HepG2 (cell line): ENCODE data around the gene KIF13A. TPM values are rescaled to one million over a fixed set of nuclear protein-coding genes. Genes with fewer than 3 reads are reported as not detected.
"Not testable (repeated sequence)": the region's sequence is repeated elsewhere in the genome, so short reads cannot be mapped to it uniquely, and the experiment has no call there.

ENCODE experiments used
- ATAC-seq: fragments of 200-7000 bp; cut with Tn5 transposase; 3 replicates; pipeline ENCODE4 v1.9.1; 2020; ENCODE audit warnings: mild to moderate bottlenecking, moderate library complexity
- BruUV-seq: library from RNA; stranded (reverse); fragments of 400-500 nt; replicated peaks from 2 replicates; lab custom pipeline; 2021; lab: Mats Ljungman, UMichigan
- CTCF ChIA-PET: fragments of 300-600 bp; formaldehyde crosslinking; extraction: SDS; loops from one replicate; lab custom pipeline; 2021; ENCODE audit warnings: low total read pairs, inconsistent platforms, low intra/inter-chr PET ratio; lab: Yijun Ruan, JAX
- POLR2A ChIA-PET: fragments of 350-600 bp; sonication (Branson Sonifier 250); formaldehyde crosslinking; loops from one replicate; lab custom pipeline; 2020; ENCODE audit warnings: antibody characterized with exemption, inconsistent platforms; lab: Yijun Ruan, JAX
- DNase-seq: peaks from one replicate; pipeline ENCODE4 v3.0.0-alpha.2; 2015; ENCODE audit warnings: low spot score
- FAIRE-seq: peaks from 3 replicates; lab custom pipeline; 2011; peaks lifted over from hg19 to GRCh38; lab: Jason Lieb, UNC
- H2AFZ ChIP-seq: one replicate; pipeline ENCODE4 v1.6.1; 2011; ENCODE audit warnings: low read length, inconsistent platforms
- H3K27ac ChIP-seq: fragments of 300-600 bp; 3 replicates; pipeline ENCODE4 v1.8.0; 2011; ENCODE audit warnings: mixed run types, mild to moderate bottlenecking, mixed read lengths, low read length, inconsistent platforms; ENCODE audit not compliant: insufficient read depth; ENCODE audit errors: extremely low read length
- H3K27me3 ChIP-seq, 2 experiments: fragments of 200-600 bp in 1 of 2; 2 replicates in 1 of 2; 3 replicates in 1 of 2; pipeline versions ENCODE4 v1.6.0 to v1.8.0; 2011; ENCODE audit warnings: low read length in 2 of 2, mild to moderate bottlenecking in 2 of 2, moderate library complexity in 2 of 2, inconsistent platforms in 1 of 2; ENCODE audit not compliant: insufficient read depth in 2 of 2, control insufficient read depth in 1 of 2
- H3K36me3 ChIP-seq, 2 experiments: fragments of 200-600 bp in 1 of 2; replicated peaks in 1 of 2; 2 replicates in 1 of 2; 3 replicates in 1 of 2; pipeline versions ENCODE4 v1.5.1 to v1.8.0; 2011; ENCODE audit warnings: low read length in 2 of 2, inconsistent platforms in 1 of 2; ENCODE audit not compliant: insufficient read depth in 2 of 2, control insufficient read depth in 1 of 2
- H3K4me1 ChIP-seq: 2 replicates; pipeline ENCODE4 v1.5.1; 2012; ENCODE audit warnings: low read length, inconsistent platforms; ENCODE audit not compliant: insufficient read depth
- H3K4me2 ChIP-seq: 2 replicates; pipeline ENCODE4 v1.6.0; 2011; ENCODE audit warnings: low read depth, low read length, inconsistent platforms
- H3K4me3 ChIP-seq, 3 experiments: fragments of 200-600 bp in 1 of 3; sonication (generic), shearing (Covaris generic) in 1 of 3; replicated peaks in 1 of 3; 2 replicates each; pipeline ENCODE4 v1.5.1; 2011 to 2016; ENCODE audit warnings: low read length in 3 of 3, inconsistent platforms in 2 of 3, low read depth in 2 of 3, mild to moderate bottlenecking in 2 of 3, control low read depth in 1 of 3, mixed read lengths in 1 of 3; ENCODE audit not compliant: insufficient read depth in 1 of 3
- H3K79me2 ChIP-seq: one replicate; pipeline ENCODE4 v1.6.1; 2011; ENCODE audit warnings: low read length, inconsistent platforms; ENCODE audit not compliant: insufficient read depth
- H3K9ac ChIP-seq: 2 replicates; pipeline ENCODE4 v1.6.0; 2011; ENCODE audit warnings: mild to moderate bottlenecking, low read depth, low read length, inconsistent platforms; ENCODE audit not compliant: insufficient read depth
- H3K9me3 ChIP-seq: 2 replicates; pipeline ENCODE4 v1.5.1; 2012; ENCODE audit warnings: mild to moderate bottlenecking, low read length
- H4K20me1 ChIP-seq: 2 replicates; pipeline ENCODE4 v1.6.0; 2011; ENCODE audit warnings: inconsistent platforms, mild to moderate bottlenecking, low read length, moderate library complexity; ENCODE audit not compliant: insufficient read depth
- ADNP ChIP-seq: sonication (generic); formaldehyde crosslinking; IDR thresholded peaks from 2 replicates; pipeline ENCODE4 v1.4.0; 2020; ENCODE audit warnings: missing genetic modification reagents
- KAT8 ChIP-seq: IDR thresholded peaks from 2 replicates; pipeline ENCODE4 v1.6.1; 2016; ENCODE audit warnings: missing genetic modification reagents, missing compliant biosample characterization
- REL ChIP-seq: sonication (generic); formaldehyde crosslinking; conservative IDR thresholded peaks from 2 replicates; pipeline ENCODE4 v1.8.0; 2022; ENCODE audit warnings: mild to moderate bottlenecking, missing genetic modification reagents, moderate library complexity
- SMAD1 ChIP-seq: sonication (generic); formaldehyde crosslinking; IDR thresholded peaks from 2 replicates; pipeline ENCODE4 v1.4.0; 2020; ENCODE audit warnings: missing genetic modification reagents, low read depth, mild to moderate bottlenecking, borderline replicate concordance
- SRSF1 ChIP-seq: fragments of 200-400 bp; formaldehyde crosslinking; optimal IDR thresholded peaks from 2 replicates; pipeline ENCODE3; 2017; ENCODE audit warnings: mild to moderate bottlenecking, low read depth, low read length, moderate library complexity
- TCF7L2 ChIP-seq: IDR thresholded peaks from 2 replicates; pipeline ENCODE4 v1.6.1; 2011; ENCODE audit warnings: mild to moderate bottlenecking, low read depth, low read length, moderate library complexity
- ZFP90 ChIP-seq: sonication (generic); formaldehyde crosslinking; IDR thresholded peaks from 2 replicates; pipeline ENCODE4 v1.8.0; 2022; ENCODE audit warnings: missing genetic modification reagents, mild to moderate bottlenecking, inconsistent platforms, borderline replicate concordance
- ZNF281 ChIP-seq: sonication (generic); formaldehyde crosslinking; IDR thresholded peaks from 2 replicates; pipeline ENCODE4 v1.4.0; 2020; ENCODE audit warnings: missing genetic modification reagents, borderline replicate concordance
- WGBS: methylation state at CpG from one replicate; pipeline ENCODE4 v1.1.6; 2017; ENCODE audit warnings: low lambda C conversion rate; 5-methylcytosine and 5-hydroxymethylcytosine counted together
- in situ Hi-C: cut with HindIII; loops from 2 replicates; pipeline ENCODE4 v1.10.0; 2017; ENCODE audit warnings: low pct_unique_long_range_greater_than_20kb; ENCODE audit not compliant: extremely low pct_ligation_motif_present
- intact Hi-C: fragments of 100-400 bp; cut with micrococcal nuclease; formaldehyde crosslinking; loops from one replicate; pipeline ENCODE4 v1.10.0; 2022; ENCODE audit not compliant: unreplicated experiment
- polyA plus RNA-seq, 8 experiments: library from polyadenylated mRNA; depleted of rRNA in 3 of 8; stranded (reverse) in 7 of 8; unstranded in 1 of 8; fragments of >200 nt; fragmentation: Illumina TruSeq in 4 of 8; extraction: Trizol in 4 of 8; gene quantifications; 2 replicates each; pipeline versions ENCODE4 v1.2.1 to v1.2.3, GENCODE V29; 2011 to 2016; ENCODE audit warnings: low read depth in 4 of 8, missing spikeins in 1 of 8, mixed read lengths in 1 of 8; ENCODE audit not compliant: insufficient read depth in 1 of 8
- total RNA-seq, 5 experiments: library from RNA; depleted of rRNA; stranded (reverse); fragments of >200 nt; fragmentation: Illumina TruSeq; extraction: Trizol; gene quantifications; 2 replicates each; pipeline ENCODE4 v1.2.3, GENCODE V29; 2016; ENCODE audit warnings: low read depth in 1 of 5
- TF ChIP-seq, protein P1 (sequence below): sonication (generic); formaldehyde crosslinking; IDR thresholded peaks from 2 replicates; pipeline ENCODE4 v1.4.0; 2020; ENCODE audit warnings: mild to moderate bottlenecking, missing genetic modification reagents

Gene KIF13A
- total and polyA plus RNA-seq, 2 of the 13 experiments (the other 11 are each of a cell fraction or from before 2014, with no cell fraction given), result 21.1 to 37.2 TPM

DNA sequence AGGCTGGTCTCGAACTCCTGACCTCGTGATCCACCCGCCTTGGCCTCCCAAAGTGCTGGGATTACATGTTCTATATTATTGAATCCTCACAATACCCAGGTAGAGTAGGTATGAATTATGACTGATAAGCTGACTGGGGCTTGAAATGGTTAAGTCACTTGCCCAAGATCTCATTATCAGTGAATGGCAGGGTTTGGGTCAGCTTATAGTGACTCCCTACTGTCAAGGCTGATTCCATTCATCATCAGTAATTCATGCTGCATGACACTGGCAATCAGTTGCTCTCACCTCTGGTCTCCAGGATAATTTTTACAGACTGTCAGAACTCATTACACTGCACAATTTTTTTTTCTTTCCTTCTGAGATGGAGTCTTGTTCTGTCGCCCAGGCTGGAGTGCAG lies 127.6 kb downstream of the KIF13A start:
- in situ Hi-C loops, result no loop called here
- DNase-seq (no peak), ATAC-seq (no peak), FAIRE-seq (no peak)
- H3K4me1 ChIP-seq, result no peaks in the 10 kb centered on the region
- H3K4me3 ChIP-seq, result no peak overlapping the region
- TF ChIP-seq SMAD1 (CRISPR knock-in tag) (no peak), ADNP (no peak), KAT8 (CRISPR knock-in tag) (no peak), ZFP90 (CRISPR knock-in tag) (no peak), SRSF1 (no peak), REL (CRISPR knock-in tag) (no peak), TCF7L2 (no peak)
- TF ChIP-seq, protein P1, sequence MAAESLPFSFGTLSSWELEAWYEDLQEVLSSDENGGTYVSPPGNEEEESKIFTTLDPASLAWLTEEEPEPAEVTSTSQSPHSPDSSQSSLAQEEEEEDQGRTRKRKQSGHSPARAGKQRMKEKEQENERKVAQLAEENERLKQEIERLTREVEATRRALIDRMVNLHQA, result no peak
- no peak overlapping the region for H3K27ac ChIP-seq
- CTCF ChIA-PET, result no interaction called here
- POLR2A ChIA-PET, result no interaction called here
- intact Hi-C loops, result no loop called here
- H2AFZ ChIP-seq, result no peak overlapping the region
- H3K79me2 ChIP-seq, result no peaks in the 10 kb centered on the region
- H3K9ac ChIP-seq, result no peak overlapping the region
- no peaks in the 10 kb centered on the region for H3K27me3 ChIP-seq
- H3K9me3 ChIP-seq, result no peaks in the 10 kb centered on the region
- WGBS, result 98% methylated on average over 4 of the region's 4 CpGs
- H3K4me2 ChIP-seq, result no peak overlapping the region
- H4K20me1 ChIP-seq, result no peaks in the 10 kb centered on the region
- no TSS peak for BruUV-seq
- H3K36me3 ChIP-seq, result peaks cover 2 to 3% of the 10 kb centered on the region in 2 experiments; a peak in 3 of 5 replicates

DNA sequence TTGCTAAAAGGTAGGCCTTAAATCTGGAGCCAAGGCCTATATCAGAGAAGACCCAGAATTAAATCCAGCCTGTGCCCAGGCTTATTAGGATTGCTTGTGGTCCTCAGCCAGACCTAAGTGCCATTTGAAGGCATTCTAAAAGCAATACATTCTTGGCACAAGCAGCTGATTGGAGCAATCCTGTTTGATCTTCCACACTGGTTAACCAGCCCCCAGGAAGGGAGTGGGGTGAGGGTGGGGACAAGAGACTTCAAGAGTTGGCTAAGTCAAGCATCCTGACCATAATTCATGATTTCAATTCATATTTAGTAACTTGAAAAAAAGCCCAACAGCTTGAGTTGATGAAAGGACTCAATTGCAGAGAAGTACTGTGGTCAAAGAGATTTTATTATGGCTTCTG lies 128.9 kb downstream of the KIF13A start:
- Histone ChIP-seq H3K27me3 (no peaks in the 10 kb centered on the region), H3K79me2 (no peaks in the 10 kb centered on the region), H3K36me3 (peaks cover 2 to 3% of the 10 kb centered on the region in 2 experiments; a peak in 3 of 5 replicates), H4K20me1 (no peaks in the 10 kb centered on the region), H3K4me2 (no peak overlapping the region), H3K9me3 (no peaks in the 10 kb centered on the region), H3K9ac (no peak overlapping the region), H3K27ac (no peak overlapping the region), H3K4me3 (no peak overlapping the region), H2AFZ (no peak overlapping the region), H3K4me1 (no peaks in the 10 kb centered on the region)
- POLR2A ChIA-PET, result no interaction called here
- no peak for FAIRE-seq
- CTCF ChIA-PET, result no interaction called here
- TF ChIP-seq ZNF281 (CRISPR knock-in tag), result no peak
- intact Hi-C loops (no loop called here), in situ Hi-C loops (no loop called here)
- no peak for DNase-seq
- no TSS peak for BruUV-seq
- ATAC-seq, result no peak

DNA sequence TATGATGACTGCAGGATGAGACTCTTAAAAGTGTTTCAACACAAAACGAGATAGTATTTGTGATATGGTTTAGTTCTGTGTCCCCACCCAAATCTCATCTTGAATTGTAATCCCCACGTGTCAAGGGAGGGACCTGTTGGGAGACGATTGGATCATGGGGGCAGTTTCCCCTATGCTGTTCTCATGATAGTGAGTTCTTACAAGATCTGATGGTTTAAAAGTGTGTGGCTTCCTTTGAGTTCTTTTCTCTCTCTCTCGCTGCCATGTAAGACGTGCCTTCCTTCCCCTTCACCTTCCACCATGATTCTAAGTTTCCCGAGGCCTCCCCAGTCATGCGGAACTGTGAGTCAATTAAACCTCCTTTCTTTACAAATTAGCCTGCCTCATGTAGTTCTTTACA lies 130.2 kb downstream of the KIF13A start:
- H2AFZ ChIP-seq, H3K9ac ChIP-seq, ATAC-seq, H3K27ac ChIP-seq, CTCF ChIA-PET, DNase-seq, H3K9me3 ChIP-seq, H3K79me2 ChIP-seq, BruUV-seq, H4K20me1 ChIP-seq, FAIRE-seq, intact Hi-C loops, H3K4me3 ChIP-seq, H3K4me2 ChIP-seq, H3K27me3 ChIP-seq, POLR2A ChIA-PET, in situ Hi-C loops, H3K4me1 ChIP-seq: not testable (repeated sequence)
- 97% methylated on average over 7 of the region's 7 CpGs for WGBS
- H3K36me3 ChIP-seq, result peaks cover 4 to 10% of the 10 kb centered on the region in 2 experiments
